Tibial nerve (tissue), 4 donors: ENCODE measurements around the gene RUSF1.

Experiments used
- EP300 ChIP-seq, 2 donors: sonication (generic); formaldehyde crosslinking; IDR thresholded peaks; one replicate each; pipeline ENCODE4 v1.6.1; 2017; ENCODE audit warnings: antibody characterized with exemption in 2 of 2, mild to moderate bottlenecking in 1 of 2
- TF ChIP-seq, protein P1 (sequence below), 5 experiments: fragments of 200-600 bp in 3 of 5; fragments of 450-650 bp in 2 of 5; sonication (generic) in 3 of 5; IDR thresholded peaks; one replicate each; pipeline ENCODE4 v1.5.1; 2016 to 2019; ENCODE audit warnings: antibody characterized with exemption in 5 of 5, mild to moderate bottlenecking in 3 of 5, moderate library complexity in 2 of 5

DNA sequence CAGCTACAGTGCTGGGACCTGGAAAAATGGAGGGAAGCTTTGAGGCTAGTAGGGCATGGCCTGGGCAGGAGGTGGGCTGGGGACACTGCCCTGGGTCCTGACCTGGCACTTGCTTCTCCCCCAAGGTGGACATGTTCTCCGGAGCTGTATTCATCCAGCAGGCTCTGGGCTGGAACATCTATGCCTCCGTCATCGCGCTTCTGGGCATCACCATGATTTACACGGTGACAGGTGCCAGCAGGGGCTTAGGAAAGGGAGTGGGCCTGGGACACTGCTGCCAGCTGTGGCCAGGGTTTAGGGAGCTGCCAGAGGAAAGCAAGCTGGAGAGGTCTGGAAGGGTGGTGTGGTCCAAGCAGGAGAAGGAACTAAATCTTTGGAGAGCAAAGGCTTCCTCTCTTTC, 22.1 kb downstream of the RUSF1 start:
- TF ChIP-seq, protein P1, sequence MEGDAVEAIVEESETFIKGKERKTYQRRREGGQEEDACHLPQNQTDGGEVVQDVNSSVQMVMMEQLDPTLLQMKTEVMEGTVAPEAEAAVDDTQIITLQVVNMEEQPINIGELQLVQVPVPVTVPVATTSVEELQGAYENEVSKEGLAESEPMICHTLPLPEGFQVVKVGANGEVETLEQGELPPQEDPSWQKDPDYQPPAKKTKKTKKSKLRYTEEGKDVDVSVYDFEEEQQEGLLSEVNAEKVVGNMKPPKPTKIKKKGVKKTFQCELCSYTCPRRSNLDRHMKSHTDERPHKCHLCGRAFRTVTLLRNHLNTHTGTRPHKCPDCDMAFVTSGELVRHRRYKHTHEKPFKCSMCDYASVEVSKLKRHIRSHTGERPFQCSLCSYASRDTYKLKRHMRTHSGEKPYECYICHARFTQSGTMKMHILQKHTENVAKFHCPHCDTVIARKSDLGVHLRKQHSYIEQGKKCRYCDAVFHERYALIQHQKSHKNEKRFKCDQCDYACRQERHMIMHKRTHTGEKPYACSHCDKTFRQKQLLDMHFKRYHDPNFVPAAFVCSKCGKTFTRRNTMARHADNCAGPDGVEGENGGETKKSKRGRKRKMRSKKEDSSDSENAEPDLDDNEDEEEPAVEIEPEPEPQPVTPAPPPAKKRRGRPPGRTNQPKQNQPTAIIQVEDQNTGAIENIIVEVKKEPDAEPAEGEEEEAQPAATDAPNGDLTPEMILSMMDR (IDR thresholded peaks at IDR 0.05) = no peak
- TF ChIP-seq EP300 (IDR thresholded peaks at IDR 0.05) = no peak
